Mesendoderm (in vitro differentiated cells): ENCODE results near the gene TTC9C.

Experiments used
- DNase-seq: peaks from one replicate; pipeline ENCODE4 v3.0.0; 2013
- H2AK5ac ChIP-seq: 2 replicates; pipeline ENCODE4 v1.6.1; 2013; ENCODE audit warnings: low read length, inconsistent platforms
- H2BK120ac ChIP-seq: 2 replicates; pipeline ENCODE4 v1.6.1; 2013; ENCODE audit warnings: low read depth, mild to moderate bottlenecking, low read length, moderate library complexity, mixed read lengths
- H2BK15ac ChIP-seq: replicated peaks from 2 replicates; pipeline ENCODE4 v1.6.1; 2013; ENCODE audit warnings: low read depth, mild to moderate bottlenecking, moderate library complexity
- H2BK5ac ChIP-seq: 2 replicates; pipeline ENCODE4 v1.6.1; 2013; ENCODE audit warnings: low read length, inconsistent platforms
- H3K18ac ChIP-seq: 2 replicates; pipeline ENCODE4 v1.6.1; 2013; ENCODE audit warnings: mild to moderate bottlenecking, low read length, mixed read lengths
- H3K23ac ChIP-seq: one replicate; pipeline ENCODE4 v1.6.1; 2013; ENCODE audit warnings: low read length
- H3K27ac ChIP-seq: 2 replicates; pipeline ENCODE4 v1.5.1; 2013; ENCODE audit warnings: low read depth, mild to moderate bottlenecking, inconsistent platforms, low read length, moderate library complexity
- H3K27me3 ChIP-seq: 2 replicates; pipeline ENCODE4 v1.6.1; 2013; ENCODE audit warnings: low read length, control low read depth, mild to moderate bottlenecking, inconsistent platforms; ENCODE audit not compliant: insufficient read depth, poor library complexity
- H3K36me3 ChIP-seq: 2 replicates; pipeline ENCODE4 v1.6.1; 2013; ENCODE audit warnings: low read length, inconsistent platforms; ENCODE audit not compliant: control insufficient read depth, insufficient read depth
- H3K4ac ChIP-seq: one replicate; pipeline ENCODE4 v1.6.1; 2013; ENCODE audit warnings: low read depth, mild to moderate bottlenecking, low read length, moderate library complexity
- H3K4me1 ChIP-seq: 2 replicates; pipeline ENCODE4 v1.6.1; 2013; ENCODE audit warnings: low read depth, low read length, inconsistent platforms; ENCODE audit not compliant: control insufficient read depth
- H3K4me2 ChIP-seq: 2 replicates; pipeline ENCODE4 v1.6.1; 2013; ENCODE audit warnings: low read length
- H3K4me3 ChIP-seq: 2 replicates; pipeline ENCODE4 v1.5.1; 2013; ENCODE audit warnings: mild to moderate bottlenecking, low read length
- H3K56ac ChIP-seq: one replicate; pipeline ENCODE4 v1.6.1; 2013; ENCODE audit warnings: low read length
- H3K79me1 ChIP-seq: 2 replicates; pipeline ENCODE4 v1.6.1; 2013; ENCODE audit warnings: low read length, inconsistent platforms
- H3K79me2 ChIP-seq: 2 replicates; pipeline ENCODE4 v1.6.1; 2013; ENCODE audit warnings: mild to moderate bottlenecking, low read length; ENCODE audit not compliant: control insufficient read depth, insufficient read depth
- H3K9ac ChIP-seq: 2 replicates; pipeline ENCODE4 v1.6.1; 2013; ENCODE audit warnings: low read length, inconsistent platforms
- H4K5ac ChIP-seq: one replicate; pipeline ENCODE4 v1.6.1; 2013; ENCODE audit warnings: low read length
- H4K8ac ChIP-seq: one replicate; pipeline ENCODE4 v1.6.1; 2013; ENCODE audit warnings: low read depth, mild to moderate bottlenecking, control low read depth, low read length, moderate library complexity
- WGBS: extraction: QIAGEN DNeasy Blood & Tissue Kit; methylation state at CpG from one replicate; pipeline ENCODE4 v1.1.7; 2013; ENCODE audit warnings: low lambda C conversion rate, missing lambda C conversion rate; ENCODE audit not compliant: insufficient coverage; ENCODE audit errors: extremely low coverage; 5-methylcytosine and 5-hydroxymethylcytosine counted together

The TTC9C gene

DNA sequence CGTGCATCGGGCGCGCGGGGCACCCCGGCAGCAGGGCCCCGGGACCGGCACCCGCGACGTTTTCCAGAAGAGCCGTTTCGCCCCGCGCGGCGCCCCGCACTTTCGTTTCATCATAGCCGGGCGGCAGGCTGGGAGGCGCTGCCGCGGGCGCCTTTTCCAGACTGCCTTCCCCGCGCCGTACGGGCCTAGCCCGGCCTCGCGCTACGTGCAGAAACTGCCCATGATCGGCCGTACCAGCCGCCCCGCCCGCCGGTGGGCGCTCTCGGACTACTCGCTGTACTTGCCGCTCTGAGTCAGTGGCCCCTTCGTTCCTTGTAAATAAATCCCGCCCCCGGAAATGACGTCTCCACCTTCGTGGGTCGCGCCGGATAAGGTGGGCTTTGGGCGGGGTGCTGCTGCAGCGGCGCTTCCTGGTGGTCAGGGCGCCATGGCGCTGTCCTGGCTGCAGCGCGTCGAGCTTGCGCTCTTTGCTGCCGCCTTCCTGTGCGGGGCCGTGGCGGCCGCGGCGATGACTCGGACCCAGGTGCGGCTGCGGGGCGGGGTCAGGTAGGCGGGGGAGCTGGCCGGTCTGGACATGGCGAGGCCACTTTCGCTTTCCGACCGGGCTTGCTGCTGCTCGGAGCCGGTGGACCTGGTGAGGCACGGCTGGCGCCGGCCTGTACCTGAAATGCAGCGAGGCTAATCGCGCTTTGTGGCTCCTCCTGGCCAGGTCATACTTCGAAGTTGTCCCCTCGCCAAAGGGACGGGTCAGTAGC, 58.9 kb downstream of the TTC9C start, which contains the start of gene TMEM179B:
TSS of gene TMEM179B (plus strand) at position 398 of the 755 bp plus-strand sequence. CDS start at position 428, 30 bp downstream.
- Histone ChIP-seq H3K4ac (peak within 1 kb of the TSS; percentile 61), H3K9ac (peak within 1 kb of the TSS; percentile 90), H2BK120ac (no peak within 1 kb of the TSS), H3K36me3 (peaks cover 10% of the 10 kb centered on the region), H3K27me3 (no peaks in the 10 kb centered on the region), H4K8ac (no peak within 1 kb of the TSS), H2AK5ac (peak within 1 kb of the TSS; percentile 31), H3K4me2 (peak within 1 kb of the TSS; percentile 91), H2BK5ac (peak within 1 kb of the TSS; percentile 57), H3K27ac (peak within 1 kb of the TSS; percentile 89), H3K18ac (peak within 1 kb of the TSS; percentile 52), H3K4me1 (peaks cover 5% of the 10 kb centered on the region), H4K5ac (peak within 1 kb of the TSS; percentile 17), H3K79me1 (peaks cover 16% of the 10 kb centered on the region), H3K23ac (peak within 1 kb of the TSS; percentile 91), H3K79me2 (peaks cover 28% of the 10 kb centered on the region), H2BK15ac (no peak within 1 kb of the TSS), H3K4me3 (peak within 1 kb of the TSS; percentile 94), H3K56ac (peak within 1 kb of the TSS; percentile 100)
- DNase-seq: peak; percentile 99
- no CpG with 5 or more reads among the region's 88 CpGs for WGBS
